ENCODE data around the gene ATP13A4. TPM values are rescaled to one million over a fixed set of nuclear protein-coding genes. Genes with fewer than 3 reads are reported as not detected.

ATP13A4 gene
- total RNA-seq, 2 donors from 2014 or later, result 0.57 to 1.3 TPM

DNA sequence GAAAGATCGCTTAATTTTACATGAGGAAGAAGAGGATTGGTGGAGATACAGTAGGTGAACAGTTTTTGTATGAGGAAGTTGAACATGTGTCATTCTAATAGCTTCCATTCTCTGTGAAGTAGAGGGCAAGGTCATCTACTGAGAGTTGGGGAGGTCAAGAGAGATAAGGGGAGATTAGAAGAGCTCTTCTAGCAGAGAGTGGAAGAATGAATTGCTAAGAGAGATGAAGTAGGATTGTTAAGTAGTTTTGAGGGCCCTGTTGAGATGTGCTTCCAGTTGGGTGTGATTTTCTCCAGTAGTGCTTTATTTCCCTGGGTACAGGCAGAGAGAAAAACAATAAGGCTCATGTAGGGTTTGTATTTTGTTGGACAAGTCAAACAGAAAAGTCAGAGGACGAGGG lies 43.5 kb upstream of the ATP13A4 start:
- 94 to 100% methylated on average over 2 of the region's 2 CpGs for WGBS, 2 experiments (ENCODE audit: insufficient coverage in 1 of 2, insufficient read length in 1 of 2)
- peaks cover 40% of the 10 kb centered on the region for H3K36me3 Mint-ChIP-seq (ENCODE audit: low read depth)
- no peak overlapping the region for H3K27ac Mint-ChIP-seq

DNA sequence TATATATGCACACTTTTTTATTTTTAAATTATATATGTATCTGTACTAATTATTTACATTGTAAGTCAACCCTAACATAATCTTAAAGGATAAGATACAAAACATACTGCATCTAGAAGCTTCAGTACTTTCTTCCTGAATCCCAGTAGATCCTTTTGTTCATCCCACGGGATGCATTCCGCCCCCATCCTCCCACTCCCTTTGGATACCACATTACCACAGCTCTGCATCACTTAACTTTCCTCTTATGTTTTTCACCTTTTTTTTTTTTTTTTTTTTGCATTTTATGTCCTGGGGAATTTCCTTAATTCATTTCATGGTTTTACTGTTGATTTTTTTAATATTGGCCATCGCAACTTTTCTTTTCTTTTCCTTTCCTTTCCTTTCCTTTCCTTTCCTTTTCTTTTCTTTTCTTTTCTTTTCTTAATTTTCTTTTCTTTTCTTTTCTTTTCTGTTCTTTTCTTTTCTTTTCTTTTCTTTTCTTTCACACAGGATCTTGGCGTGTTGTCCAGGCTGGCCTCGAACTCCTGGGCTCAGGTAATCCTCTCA lies 41.3 kb upstream of the ATP13A4 start:
- no peak overlapping the region for H3K4me3 ChIP-seq (ENCODE audit: low read length)
- Mint-ChIP-seq H3K4me1 (peaks cover 18% of the 10 kb centered on the region), H3K36me3 (ENCODE audit: low read depth) (peaks cover 32% of the 10 kb centered on the region), H3K4me3 (no peak overlapping the region), H3K27ac (no peak overlapping the region), H3K27me3 (ENCODE audit: insufficient read depth) (peaks cover 7% of the 10 kb centered on the region), H3K9me3 (no peaks in the 10 kb centered on the region)
- no peak overlapping the region for H3K27ac ChIP-seq (ENCODE audit: low read depth, low read length)
- no peaks in the 10 kb centered on the region for H3K9me3 ChIP-seq (ENCODE audit: control insufficient read depth, low read length)
- TF ChIP-seq, protein P1, sequence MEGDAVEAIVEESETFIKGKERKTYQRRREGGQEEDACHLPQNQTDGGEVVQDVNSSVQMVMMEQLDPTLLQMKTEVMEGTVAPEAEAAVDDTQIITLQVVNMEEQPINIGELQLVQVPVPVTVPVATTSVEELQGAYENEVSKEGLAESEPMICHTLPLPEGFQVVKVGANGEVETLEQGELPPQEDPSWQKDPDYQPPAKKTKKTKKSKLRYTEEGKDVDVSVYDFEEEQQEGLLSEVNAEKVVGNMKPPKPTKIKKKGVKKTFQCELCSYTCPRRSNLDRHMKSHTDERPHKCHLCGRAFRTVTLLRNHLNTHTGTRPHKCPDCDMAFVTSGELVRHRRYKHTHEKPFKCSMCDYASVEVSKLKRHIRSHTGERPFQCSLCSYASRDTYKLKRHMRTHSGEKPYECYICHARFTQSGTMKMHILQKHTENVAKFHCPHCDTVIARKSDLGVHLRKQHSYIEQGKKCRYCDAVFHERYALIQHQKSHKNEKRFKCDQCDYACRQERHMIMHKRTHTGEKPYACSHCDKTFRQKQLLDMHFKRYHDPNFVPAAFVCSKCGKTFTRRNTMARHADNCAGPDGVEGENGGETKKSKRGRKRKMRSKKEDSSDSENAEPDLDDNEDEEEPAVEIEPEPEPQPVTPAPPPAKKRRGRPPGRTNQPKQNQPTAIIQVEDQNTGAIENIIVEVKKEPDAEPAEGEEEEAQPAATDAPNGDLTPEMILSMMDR (conservative IDR thresholded peaks at IDR 0.05), result no peak
- H3K9ac ChIP-seq (ENCODE audit: extremely low read depth, low read length, poor library complexity, severe bottlenecking), result no peak overlapping the region
- WGBS, 2 experiments (ENCODE audit: insufficient coverage in 1 of 2, insufficient read length in 1 of 2), result 92 to 98% methylated on average over 3 to 5 of the region's 5 CpGs
- DNase-seq, result no peak
- no peaks in the 10 kb centered on the region for H3K27me3 ChIP-seq (ENCODE audit: control insufficient read depth, insufficient read depth, low read length, poor library complexity, severe bottlenecking)
- peaks cover 21% of the 10 kb centered on the region for H3K36me3 ChIP-seq (ENCODE audit: control insufficient read depth, insufficient read depth, low read length)
- H3K4me1 ChIP-seq (ENCODE audit: control insufficient read depth, insufficient read depth, low read length), result no peaks in the 10 kb centered on the region

More for the DNA sequence above, 43.5 kb upstream of the ATP13A4 start:
- Histone ChIP-seq H3K36me3 (ENCODE audit: control insufficient read depth, insufficient read depth, low read length) (peaks cover 21% of the 10 kb centered on the region), H3K4me1 (ENCODE audit: control insufficient read depth, insufficient read depth, low read length) (no peaks in the 10 kb centered on the region), H3K9ac (ENCODE audit: extremely low read depth, low read length, poor library complexity, severe bottlenecking) (no peak overlapping the region), H3K27ac (ENCODE audit: low read depth, low read length) (no peak overlapping the region), H3K27me3 (ENCODE audit: control insufficient read depth, insufficient read depth, low read length, poor library complexity, severe bottlenecking) (no peaks in the 10 kb centered on the region), H3K9me3 (ENCODE audit: control insufficient read depth, low read length) (no peaks in the 10 kb centered on the region), H3K4me3 (ENCODE audit: low read length) (no peak overlapping the region)
- Mint-ChIP-seq H3K27me3 (ENCODE audit: insufficient read depth) (no peaks in the 10 kb centered on the region), H3K4me1 (peaks cover 18% of the 10 kb centered on the region), H3K9me3 (no peaks in the 10 kb centered on the region), H3K4me3 (no peak overlapping the region)
- no peak for DNase-seq
- TF ChIP-seq, protein P1 (conservative IDR thresholded peaks at IDR 0.05), result no peak

DNA sequence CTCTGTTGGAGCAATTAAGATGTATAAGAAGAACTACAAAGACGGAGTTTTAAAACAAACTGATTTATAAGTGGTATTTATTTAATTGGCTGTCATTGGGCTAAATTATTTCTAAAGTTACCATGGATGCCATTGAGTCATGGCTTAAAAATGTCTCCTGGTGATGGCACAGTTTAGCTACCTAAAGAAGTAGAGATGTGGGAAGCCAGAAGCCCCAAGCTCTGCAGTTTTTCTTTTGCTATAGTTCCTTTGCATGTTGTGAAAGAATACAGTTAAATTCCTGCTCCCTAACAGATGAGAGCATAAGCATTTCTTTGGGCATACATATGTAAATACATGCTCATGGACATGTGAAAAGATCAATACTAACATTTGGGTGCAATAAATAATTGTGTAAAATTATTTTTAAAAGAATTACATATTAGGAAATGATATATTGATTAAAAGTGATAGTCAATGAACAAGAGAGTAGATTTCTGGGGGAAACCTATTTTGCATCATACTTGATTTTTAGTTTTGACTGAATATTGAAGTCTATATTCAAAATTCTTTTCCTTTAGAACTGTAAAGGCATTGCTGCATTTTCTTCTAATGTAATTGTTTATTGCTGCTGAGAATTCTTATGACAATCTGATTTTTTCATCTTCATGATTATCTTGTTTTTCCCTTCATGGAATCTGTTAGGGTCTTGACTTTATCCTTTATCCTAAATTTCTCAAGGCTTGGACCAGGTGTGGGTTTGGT lies 40.4 kb upstream of the ATP13A4 start:
- H3K4me3 ChIP-seq (ENCODE audit: low read length), result peak overlapping the region; percentile 99
- H3K4me3 Mint-ChIP-seq, result peak overlapping the region; percentile 85
- H3K27ac ChIP-seq (ENCODE audit: low read depth, low read length), result no peak overlapping the region
- peaks cover 17% of the 10 kb centered on the region for H3K36me3 ChIP-seq (ENCODE audit: control insufficient read depth, insufficient read depth, low read length)
- H3K27me3 ChIP-seq (ENCODE audit: control insufficient read depth, insufficient read depth, low read length, poor library complexity, severe bottlenecking), result no peaks in the 10 kb centered on the region
- H3K9me3 ChIP-seq (ENCODE audit: control insufficient read depth, low read length), result no peaks in the 10 kb centered on the region
- TF ChIP-seq, protein P1 (conservative IDR thresholded peaks at IDR 0.05), result no peak
- 71 to 89% methylated on average over 1 of the region's 1 CpG for WGBS, 2 experiments (ENCODE audit: insufficient coverage in 1 of 2, insufficient read length in 1 of 2)
- H3K27me3 Mint-ChIP-seq (ENCODE audit: insufficient read depth), result peaks cover 7% of the 10 kb centered on the region
- peaks cover 18% of the 10 kb centered on the region for H3K4me1 Mint-ChIP-seq
- H3K27ac Mint-ChIP-seq, result no peak overlapping the region
- no peaks in the 10 kb centered on the region for H3K9me3 Mint-ChIP-seq
- DNase-seq, result no peak
- peaks cover 30% of the 10 kb centered on the region for H3K36me3 Mint-ChIP-seq (ENCODE audit: low read depth)
- no peak overlapping the region for H3K9ac ChIP-seq (ENCODE audit: extremely low read depth, low read length, poor library complexity, severe bottlenecking)
- no peaks in the 10 kb centered on the region for H3K4me1 ChIP-seq (ENCODE audit: control insufficient read depth, insufficient read depth, low read length)

All from endodermal cell (in vitro differentiated cells).